ENCODE measurements around the gene BANK1.

- TF ChIP-seq, protein P1, sequence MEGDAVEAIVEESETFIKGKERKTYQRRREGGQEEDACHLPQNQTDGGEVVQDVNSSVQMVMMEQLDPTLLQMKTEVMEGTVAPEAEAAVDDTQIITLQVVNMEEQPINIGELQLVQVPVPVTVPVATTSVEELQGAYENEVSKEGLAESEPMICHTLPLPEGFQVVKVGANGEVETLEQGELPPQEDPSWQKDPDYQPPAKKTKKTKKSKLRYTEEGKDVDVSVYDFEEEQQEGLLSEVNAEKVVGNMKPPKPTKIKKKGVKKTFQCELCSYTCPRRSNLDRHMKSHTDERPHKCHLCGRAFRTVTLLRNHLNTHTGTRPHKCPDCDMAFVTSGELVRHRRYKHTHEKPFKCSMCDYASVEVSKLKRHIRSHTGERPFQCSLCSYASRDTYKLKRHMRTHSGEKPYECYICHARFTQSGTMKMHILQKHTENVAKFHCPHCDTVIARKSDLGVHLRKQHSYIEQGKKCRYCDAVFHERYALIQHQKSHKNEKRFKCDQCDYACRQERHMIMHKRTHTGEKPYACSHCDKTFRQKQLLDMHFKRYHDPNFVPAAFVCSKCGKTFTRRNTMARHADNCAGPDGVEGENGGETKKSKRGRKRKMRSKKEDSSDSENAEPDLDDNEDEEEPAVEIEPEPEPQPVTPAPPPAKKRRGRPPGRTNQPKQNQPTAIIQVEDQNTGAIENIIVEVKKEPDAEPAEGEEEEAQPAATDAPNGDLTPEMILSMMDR (IDR thresholded peaks at IDR 0.05), result no peak
- no peak for TF ChIP-seq EZH2 (IDR thresholded peaks at IDR 0.05; ENCODE audit: borderline replicate concordance, insufficient read depth, low read depth, low read length, poor library complexity, severe bottlenecking)
Observed at GRCh38 chr4:101762025-101762424, 28.5 kb upstream of the BANK1 start.

All from B cell (primary cell).